ENCODE measurements around the gene AHRR. TPM values are rescaled to one million over a fixed set of nuclear protein-coding genes. Genes with fewer than 3 reads are reported as not detected.

AHRR gene
- total RNA-seq, 1 experiment from 2014 or later = 2.2 TPM

DNA sequence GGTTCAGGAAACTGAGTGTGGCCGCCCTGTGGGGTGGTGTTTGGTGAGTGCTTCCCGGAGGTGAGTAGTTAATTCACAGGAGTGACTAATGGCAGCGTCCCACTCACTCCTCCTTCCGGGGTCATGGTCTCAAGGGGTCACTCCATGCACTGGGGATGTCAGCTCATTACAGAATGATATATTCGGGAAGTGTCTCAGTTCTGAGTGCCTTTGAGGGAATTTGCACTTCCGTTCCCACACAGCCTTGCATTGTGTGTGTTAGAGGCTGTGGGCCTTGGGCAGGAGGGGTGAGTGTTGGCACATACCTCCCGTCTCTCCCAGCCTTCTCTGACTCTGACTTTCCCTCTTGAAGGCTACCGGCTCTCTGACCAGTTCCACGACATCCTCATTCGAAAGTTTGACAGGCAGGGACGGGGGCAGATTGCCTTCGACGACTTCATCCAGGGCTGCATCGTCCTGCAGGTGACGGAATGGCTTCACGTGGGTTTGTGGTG is 10.5 kb upstream of the AHRR start:
- Histone ChIP-seq H3K56ac (ENCODE audit: insufficient read length, low read depth, low read length) (no peak overlapping the region), H2AK5ac (ENCODE audit: insufficient read length, low read length) (no peak overlapping the region), H4K20me1 (ENCODE audit: control insufficient read depth, insufficient read depth, insufficient read length) (no peaks in the 10 kb centered on the region), H3K79me2 (ENCODE audit: insufficient read depth, low read length) (no peaks in the 10 kb centered on the region; the same call in 1 of the 2 replicates), H3K27ac (ENCODE audit: insufficient read length, low read depth, low read length) (no peak overlapping the region), H3K4me1 (ENCODE audit: insufficient read depth, low read length) (no peaks in the 10 kb centered on the region), H3K23ac (ENCODE audit: insufficient read length, low read depth, low read length) (no peak overlapping the region), H3K4me2 (ENCODE audit: insufficient read depth, insufficient read length, low read length) (no peak overlapping the region), H2BK120ac (ENCODE audit: low read depth, low read length, poor library complexity, severe bottlenecking) (no peak overlapping the region), H3K14ac (ENCODE audit: insufficient read depth, low read length) (no peak overlapping the region; the same call in 1 of the 2 replicates), H3K4ac (ENCODE audit: low read depth, low read length) (no peak overlapping the region), H3K23me2 (ENCODE audit: insufficient read length, low read depth, low read length, poor library complexity, severe bottlenecking) (no peaks in the 10 kb centered on the region), H4K91ac (ENCODE audit: insufficient read length, low read depth, low read length) (no peak overlapping the region), H2BK5ac (ENCODE audit: insufficient read length, low read length) (no peak overlapping the region), H3K9me3 (ENCODE audit: control insufficient read depth, low read depth, low read length) (no peaks in the 10 kb centered on the region), H2BK20ac (ENCODE audit: low read depth, low read length, poor library complexity, severe bottlenecking) (no peak overlapping the region), H4K8ac (replicated peaks; ENCODE audit: insufficient read length, low read depth, low read length) (no peak overlapping the region), H3T11ph (ENCODE audit: low read length) (no peak overlapping the region), H3K9ac (ENCODE audit: extremely low read depth, insufficient read length, low read length) (no peak overlapping the region), H2BK15ac (ENCODE audit: low read depth, low read length) (no peak overlapping the region), H4K5ac (ENCODE audit: insufficient read length, low read depth, low read length) (no peak overlapping the region), H2BK12ac (ENCODE audit: insufficient read length, low read depth, low read length) (no peak overlapping the region), H3K79me1 (ENCODE audit: insufficient read depth, low read depth, low read length, poor library complexity, severe bottlenecking) (no peaks in the 10 kb centered on the region), H3K18ac (ENCODE audit: insufficient read length, low read depth, low read length) (no peak overlapping the region), H2AFZ (ENCODE audit: low read length) (no peak overlapping the region), H3K27me3 (ENCODE audit: insufficient read depth, low read length) (no peaks in the 10 kb centered on the region)
- Mint-ChIP-seq H3K4me3 (no peak overlapping the region; a peak in 1 of 5 replicates), H3K4me1 (peaks cover 0 to 14% of the 10 kb centered on the region in 2 experiments), H3K27me3 (ENCODE audit: low read depth) (no peaks in the 10 kb centered on the region), H3K27ac (peak overlapping the region in 2 of 3 experiments; percentile 29 to 55; a peak in 2 of 7 replicates), H3K36me3 (ENCODE audit: insufficient read depth in 1 of 3, low read depth in 3 of 3) (peaks cover 4 to 44% (median 28%) of the 10 kb centered on the region in 3 experiments), H3K9me3 (no peaks in the 10 kb centered on the region)
- TF ChIP-seq, protein P1, sequence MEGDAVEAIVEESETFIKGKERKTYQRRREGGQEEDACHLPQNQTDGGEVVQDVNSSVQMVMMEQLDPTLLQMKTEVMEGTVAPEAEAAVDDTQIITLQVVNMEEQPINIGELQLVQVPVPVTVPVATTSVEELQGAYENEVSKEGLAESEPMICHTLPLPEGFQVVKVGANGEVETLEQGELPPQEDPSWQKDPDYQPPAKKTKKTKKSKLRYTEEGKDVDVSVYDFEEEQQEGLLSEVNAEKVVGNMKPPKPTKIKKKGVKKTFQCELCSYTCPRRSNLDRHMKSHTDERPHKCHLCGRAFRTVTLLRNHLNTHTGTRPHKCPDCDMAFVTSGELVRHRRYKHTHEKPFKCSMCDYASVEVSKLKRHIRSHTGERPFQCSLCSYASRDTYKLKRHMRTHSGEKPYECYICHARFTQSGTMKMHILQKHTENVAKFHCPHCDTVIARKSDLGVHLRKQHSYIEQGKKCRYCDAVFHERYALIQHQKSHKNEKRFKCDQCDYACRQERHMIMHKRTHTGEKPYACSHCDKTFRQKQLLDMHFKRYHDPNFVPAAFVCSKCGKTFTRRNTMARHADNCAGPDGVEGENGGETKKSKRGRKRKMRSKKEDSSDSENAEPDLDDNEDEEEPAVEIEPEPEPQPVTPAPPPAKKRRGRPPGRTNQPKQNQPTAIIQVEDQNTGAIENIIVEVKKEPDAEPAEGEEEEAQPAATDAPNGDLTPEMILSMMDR (conservative IDR thresholded peaks at IDR 0.05) = no peak
- no CpG with 5 or more reads among the region's 16 CpGs for WGBS (ENCODE audit: extremely low coverage, insufficient read length, low lambda C conversion rate)
- DNase-seq = no peak
